Muscle of arm (tissue), 12 donors: ENCODE results near the gene DCX. TPM values are rescaled to one million over a fixed set of nuclear protein-coding genes. Genes with fewer than 3 reads are reported as not detected.

Experiments
- DNase-seq: peaks from one replicate; pipeline ENCODE4 v3.0.0-alpha.2; 2013
- polyA plus RNA-seq, 12 donors: library from polyadenylated mRNA; unstranded; fragments of 120-200 nt; gene quantifications; one replicate each; pipeline ENCODE4 v1.2.1, GENCODE V29; 2013; ENCODE audit not compliant: insufficient read length in 12 of 12

DCX gene
- polyA plus RNA-seq, 12 donors, result 9.1 to 35.1 (median 20.2) TPM; not detected in 1

- DNase-seq, result no peak
Measured at GRCh38 chrX:111319451-111319850, 92.5 kb downstream of the DCX start.

- DNase-seq, result no peak
Measured at GRCh38 chrX:111318901-111319300, 93.1 kb downstream of the DCX start.

GRCh38 chrX:111309083-111309482, 102.9 kb downstream of the DCX start:
- DNase-seq, result peak; percentile 85

GRCh38 chrX:111308039-111308438, 104.0 kb downstream of the DCX start:
- peak; percentile 65 for DNase-seq

- no peak for DNase-seq
Measured at GRCh38 chrX:111302284-111302683, 109.7 kb downstream of the DCX start.

GRCh38 chrX:111288841-111289240, 123.2 kb downstream of the DCX start:
- no peak for DNase-seq

- no peak for DNase-seq
Measured at GRCh38 chrX:111284631-111285293, 127.2 kb downstream of the DCX start.

- DNase-seq, result no peak
Measured at GRCh38 chrX:111283446-111283845, 128.5 kb downstream of the DCX start.

GRCh38 chrX:111282991-111283390, 129.0 kb downstream of the DCX start:
- DNase-seq, result no peak

- no peak for DNase-seq
Measured at GRCh38 chrX:111282139-111282538, 129.9 kb downstream of the DCX start.

- DNase-seq, result peak; percentile 71
Measured at GRCh38 chrX:111270339-111270738, 141.7 kb downstream of the DCX start, which contains the start of gene CAPN6. TSS of gene CAPN6 (minus strand) at chrX:111270483. CDS start at chrX:111263936, 6,547 bp downstream.

- DNase-seq, result no peak
Measured at GRCh38 chrX:111268506-111268905, 143.5 kb downstream of the DCX start.

- no peak for DNase-seq
Measured at GRCh38 chrX:111265486-111265885, 146.5 kb downstream of the DCX start.

GRCh38 chrX:111264385-111264784, 147.6 kb downstream of the DCX start:
- no peak for DNase-seq

GRCh38 chrX:111262086-111262485, 149.9 kb downstream of the DCX start:
- no peak for DNase-seq

GRCh38 chrX:111260451-111260850, 151.5 kb downstream of the DCX start:
- DNase-seq, result no peak

GRCh38 chrX:111259559-111259958, 152.4 kb downstream of the DCX start:
- no peak for DNase-seq

- DNase-seq, result peak; percentile 51
Measured at GRCh38 chrX:111257733-111258132, 154.3 kb downstream of the DCX start.

- no peak for DNase-seq
Measured at GRCh38 chrX:111254896-111255693, 156.9 kb downstream of the DCX start.

- no peak for DNase-seq
Measured at GRCh38 chrX:111244235-111244750, 167.7 kb downstream of the DCX start.
